HL-60/S4 treated with phorbol 12-myristate 13-acetate at 8.2 ng/mL for 4 days and 3 days (cell line): ENCODE data around the gene NMT1.
"Not testable (repeated sequence)": the region's sequence is repeated elsewhere in the genome, so short reads cannot be mapped to it uniquely, and the experiment has no call there.

ENCODE experiments used
- in situ Hi-C: fragments of 300-500 bp; cut with MboI; formaldehyde crosslinking; loops from 2 replicates; pipeline ENCODE4 v1.15.0; 2022; ENCODE audit warnings: low sequenced_read_pairs

The NMT1 gene

GRCh38 chr17:45035848-45036247, 25.3 kb upstream of the NMT1 start:
- in situ Hi-C loops, result no loop called here

GRCh38 chr17:45036691-45037090, 24.4 kb upstream of the NMT1 start:
- in situ Hi-C loops, result no loop called here

GRCh38 chr17:45038728-45039634, 22.1 kb upstream of the NMT1 start:
- in situ Hi-C loops, result no loop called here

- in situ Hi-C loops, result no loop called here
These were observed 20.7 kb upstream of the NMT1 start for GRCh38 chr17:45040459-45040858.

- in situ Hi-C loops, result no loop called here
These were observed 18.6 kb upstream of the NMT1 start for GRCh38 chr17:45042346-45043120.

- in situ Hi-C loops, result no loop called here
These were observed 17.1 kb upstream of the NMT1 start for GRCh38 chr17:45043813-45044540.

- in situ Hi-C loops, result no loop called here
These were observed 14.5 kb upstream of the NMT1 start for GRCh38 chr17:45046537-45047125.

GRCh38 chr17:45048795-45049563, 12.1 kb upstream of the NMT1 start:
- in situ Hi-C loops, result no loop called here

- in situ Hi-C loops, result no loop called here
These were observed 10.5 kb upstream of the NMT1 start for GRCh38 chr17:45050481-45051059.

- in situ Hi-C loops, result no loop called here
These were observed 9.9 kb upstream of the NMT1 start, which contains the start of gene DCAKD for GRCh38 chr17:45051060-45051719. TSS of gene DCAKD (minus strand) at chr17:45051632. CDS start at chr17:45034885, 16,747 bp downstream.

- in situ Hi-C loops, result not testable (repeated sequence)
These were observed 9.4 kb upstream of the NMT1 start for GRCh38 chr17:45051720-45052051.

- in situ Hi-C loops, result no loop called here
These were observed 8.9 kb upstream of the NMT1 start for GRCh38 chr17:45052052-45052772.

- in situ Hi-C loops, result no loop called here
These were observed 728 bp upstream of the NMT1 start for GRCh38 chr17:45060382-45060796.

GRCh38 chr17:45061606-45062205, 589 bp downstream of the NMT1 start:
- in situ Hi-C loops, result no loop called here

GRCh38 chr17:45063198-45063597, 2.1 kb downstream of the NMT1 start:
- in situ Hi-C loops, result no loop called here

- in situ Hi-C loops, result no loop called here
These were observed 6.5 kb downstream of the NMT1 start for GRCh38 chr17:45067637-45068036.

GRCh38 chr17:45070001-45070400, 8.9 kb downstream of the NMT1 start:
- in situ Hi-C loops, result no loop called here

- in situ Hi-C loops, result no loop called here
These were observed 9.7 kb downstream of the NMT1 start for GRCh38 chr17:45070809-45071208.
